DMS153 treated with DMSO at 0.1 percent for 48 hours (cell line): ENCODE measurements around the gene AFAP1.

Experiments
- DNase-seq: peaks from one replicate; lab custom pipeline; 2025; ENCODE audit not compliant: unreplicated experiment; lab: John Stamatoyannopoulos, UW

AFAP1 gene

DNA sequence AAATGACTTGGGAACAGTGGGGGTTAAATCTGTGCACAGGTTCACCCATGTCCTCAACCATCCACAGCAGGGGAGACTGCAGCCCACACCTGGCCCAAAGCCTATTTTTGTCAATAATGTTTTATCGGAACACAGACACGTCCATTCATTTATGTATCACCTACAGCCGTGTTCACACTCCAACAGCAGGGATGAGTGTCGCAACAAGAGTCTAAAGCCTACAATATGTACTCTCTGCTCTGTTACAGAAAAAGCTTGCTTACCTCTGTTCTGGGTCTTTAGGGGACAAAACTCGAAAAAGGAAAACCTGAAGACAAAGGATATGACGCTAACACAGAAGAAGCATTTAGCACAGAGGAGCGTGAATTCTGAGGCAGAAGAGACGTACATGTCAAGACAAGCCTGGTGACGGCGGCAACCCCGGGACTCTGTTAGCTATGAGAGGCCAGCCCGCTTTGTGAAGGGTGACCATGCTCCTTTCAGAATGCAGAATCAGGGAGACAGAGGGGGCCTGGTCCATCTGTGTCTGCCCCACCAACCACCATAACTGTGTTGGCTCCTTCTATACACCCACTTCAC lies 45.5 kb downstream of the AFAP1 start:
- DNase-seq = no peak

GRCh38 chr4:7893539-7893938 lies 46.1 kb downstream of the AFAP1 start:
- no peak for DNase-seq

DNA sequence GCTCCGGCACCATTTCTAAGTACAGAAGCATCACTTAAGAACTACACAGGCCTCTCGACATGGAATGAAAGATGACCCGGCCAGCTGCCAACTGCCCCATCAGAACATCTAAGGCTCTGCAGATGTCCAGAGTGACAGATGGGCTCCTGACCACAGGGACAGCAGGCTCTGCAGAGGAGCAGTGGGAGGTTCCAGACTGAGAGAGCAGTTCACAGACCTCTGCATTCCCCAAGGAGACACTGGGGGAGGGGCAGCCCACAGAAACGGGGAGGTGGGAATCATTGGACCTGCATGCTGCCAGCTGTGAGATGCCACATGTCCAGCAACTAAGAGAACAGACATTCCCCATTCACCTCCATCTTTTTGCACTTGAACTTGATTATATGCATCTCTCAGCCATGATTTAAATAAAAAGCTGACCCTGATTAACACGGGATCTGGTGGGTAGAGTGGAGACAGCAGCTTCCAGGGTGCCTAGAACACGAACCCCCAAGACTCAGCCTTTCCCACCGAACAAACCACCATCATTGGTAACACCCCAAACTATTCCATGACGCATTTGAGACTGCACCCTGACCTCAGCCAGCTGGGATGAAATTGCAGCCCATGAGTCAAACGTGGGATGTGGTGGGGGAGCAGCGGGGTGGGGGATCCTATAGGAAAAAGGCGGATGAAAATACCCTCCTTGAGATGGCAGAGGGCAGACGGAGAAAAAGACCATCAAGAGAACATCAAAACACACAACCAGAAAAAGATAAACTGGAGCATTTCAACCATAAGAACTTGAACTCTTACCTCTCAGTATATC lies 47.2 kb downstream of the AFAP1 start:
- no peak for DNase-seq

DNA sequence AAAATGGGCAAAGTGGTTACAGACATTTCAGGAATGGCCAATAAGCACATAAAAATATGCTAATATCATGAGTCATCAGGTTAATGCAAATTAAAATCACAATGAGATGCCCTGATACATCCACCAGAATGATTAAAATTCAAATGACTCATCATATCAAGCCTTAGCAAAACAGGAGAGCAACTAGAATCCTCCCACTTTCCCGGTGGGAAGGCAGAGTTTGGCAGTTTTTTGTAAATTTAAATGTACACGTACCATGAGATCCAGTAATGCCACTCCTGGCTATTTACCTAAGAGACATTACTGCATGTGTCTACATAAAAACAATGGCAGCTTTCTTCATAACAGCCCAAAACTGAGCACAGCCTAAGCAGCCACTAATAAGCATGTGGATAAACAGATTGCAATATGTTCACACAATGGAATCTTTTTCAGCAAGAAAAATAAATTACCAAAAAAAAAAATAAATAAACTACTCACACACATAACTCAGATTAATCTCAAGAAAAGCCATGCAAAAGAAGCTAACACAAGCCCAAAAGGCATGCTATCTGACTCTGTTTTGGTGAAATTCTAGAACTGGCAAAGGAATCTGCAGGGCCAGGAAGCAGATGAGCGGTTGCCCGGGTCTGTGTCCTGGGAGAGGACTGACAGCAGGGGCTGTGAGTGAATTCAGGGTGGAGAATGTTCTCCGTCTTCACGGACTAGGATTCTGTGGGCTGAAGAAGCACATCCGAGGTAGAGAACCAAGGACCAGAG lies 48.8 kb downstream of the AFAP1 start:
- no peak for DNase-seq

DNA sequence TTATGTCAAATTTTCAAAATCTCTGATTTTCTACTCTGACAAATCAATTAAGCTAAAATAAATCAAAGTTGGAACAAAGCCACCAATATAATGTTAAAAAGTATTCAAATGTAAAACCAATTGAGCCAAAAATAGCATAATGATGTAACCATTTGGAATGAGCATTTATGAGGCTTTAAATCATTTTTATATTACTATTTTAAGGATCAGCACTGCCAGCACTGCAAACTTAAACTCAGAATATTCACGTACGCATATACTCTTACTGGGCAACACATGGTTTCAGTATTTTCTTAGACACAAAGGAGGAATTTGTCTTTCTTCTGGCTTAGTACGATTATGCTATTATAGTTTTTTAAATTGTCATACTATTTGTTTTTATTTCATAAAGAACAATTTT lies 52.2 kb downstream of the AFAP1 start:
- no peak for DNase-seq

DNA sequence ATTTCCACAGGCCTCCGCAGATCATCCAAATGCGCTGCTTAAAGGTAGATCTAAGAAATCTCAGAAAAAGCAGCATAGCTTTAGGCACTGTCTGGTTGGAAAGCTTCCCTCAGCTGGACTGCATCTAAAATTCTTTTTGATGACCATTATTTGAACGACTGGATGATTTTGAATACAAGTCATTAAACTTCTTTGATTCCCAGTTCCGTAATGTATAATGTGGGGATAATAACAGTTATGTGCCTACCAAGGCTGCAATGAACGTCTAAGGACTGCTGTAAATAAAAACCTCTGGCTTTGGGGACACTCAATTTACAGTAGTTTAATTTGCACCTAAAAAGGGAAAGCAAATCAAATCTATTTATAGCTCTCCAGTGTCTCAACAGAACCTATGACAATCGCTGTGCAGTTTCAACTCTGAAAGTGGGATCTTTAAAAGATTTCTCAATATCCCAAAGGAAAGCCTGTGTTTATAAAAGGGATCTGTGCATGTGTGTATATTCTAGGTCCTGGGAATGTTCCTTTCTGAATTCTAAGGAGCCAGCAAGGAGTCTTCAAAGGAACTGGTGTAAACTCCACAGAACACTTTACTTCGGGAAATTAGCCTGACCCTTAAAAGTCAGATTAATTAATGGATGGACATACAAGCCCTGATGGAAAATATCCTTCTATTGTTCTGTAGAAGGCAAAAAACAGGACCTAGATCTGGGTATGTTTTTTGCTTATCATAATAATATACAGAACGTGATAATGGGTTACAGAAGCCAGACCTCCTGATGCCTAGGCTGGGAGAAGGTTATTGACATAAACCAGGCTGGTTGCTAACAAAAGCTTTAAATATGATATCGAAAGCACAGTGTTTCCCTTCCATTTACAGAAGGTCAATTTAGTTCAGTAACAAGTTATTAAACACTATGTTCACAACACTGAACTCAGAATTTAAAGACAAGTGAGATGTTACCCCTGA lies 53.4 kb downstream of the AFAP1 start:
- DNase-seq = no peak

DNA sequence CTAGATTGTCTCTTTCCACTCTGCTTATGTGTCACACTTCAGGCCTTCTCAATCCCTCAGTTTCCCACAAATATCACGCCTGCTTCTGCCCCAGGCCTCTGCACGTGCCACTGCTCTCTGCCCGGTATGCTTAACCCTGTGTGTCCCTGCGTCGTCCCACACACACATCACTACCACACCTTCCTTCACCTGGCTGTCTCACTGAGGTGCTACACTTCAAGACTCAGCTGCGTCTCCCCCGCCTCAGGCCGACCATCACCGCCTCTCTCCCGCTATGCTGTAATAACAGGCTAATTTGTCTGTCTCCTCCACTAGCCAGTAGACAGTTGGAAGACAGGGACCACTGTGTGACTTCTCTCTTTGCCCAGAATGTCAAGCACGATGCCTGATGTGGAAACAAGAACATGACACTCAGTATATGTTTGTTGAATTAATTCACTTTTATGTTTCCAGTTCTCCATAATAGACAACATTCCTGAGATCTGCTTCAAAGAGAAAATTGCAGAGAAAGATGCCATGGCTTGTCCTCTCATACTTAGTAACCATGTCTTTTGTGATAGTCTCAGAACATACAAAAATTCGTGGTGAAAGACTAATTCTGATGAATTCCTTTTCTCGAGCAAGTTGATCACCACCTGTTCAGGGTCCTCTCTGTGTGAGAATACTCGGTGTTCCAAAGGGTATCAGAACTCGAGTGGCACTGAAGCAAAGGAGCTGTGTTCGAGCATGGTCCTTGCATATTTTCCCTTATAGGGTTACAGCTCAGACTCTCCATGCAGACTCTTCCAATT lies 54.2 kb downstream of the AFAP1 start:
- DNase-seq = no peak

- no peak for DNase-seq
Observed at GRCh38 chr4:7880683-7881082, 59.0 kb downstream of the AFAP1 start.

DNA sequence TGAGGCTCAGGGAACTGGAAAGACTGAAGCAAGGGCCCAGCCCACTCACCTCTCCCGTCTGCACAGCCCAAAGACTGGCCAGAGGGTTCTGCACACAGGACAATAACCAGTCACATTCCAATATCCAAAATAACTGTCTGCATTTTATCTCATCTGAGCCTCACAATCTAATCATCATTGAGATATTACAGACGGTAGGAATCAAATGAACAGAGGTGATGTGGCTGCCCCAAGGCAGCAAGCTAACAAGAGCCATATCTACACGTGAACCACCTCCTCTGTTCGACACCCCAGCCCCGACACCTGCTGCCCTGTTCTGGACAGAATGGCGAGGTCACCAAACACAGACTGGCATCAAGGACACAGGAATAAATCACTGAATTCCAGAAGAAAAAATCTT lies 60.5 kb downstream of the AFAP1 start:
- no peak for DNase-seq

- no peak for DNase-seq
Observed at GRCh38 chr4:7878323-7878722, 61.3 kb downstream of the AFAP1 start.

DNA sequence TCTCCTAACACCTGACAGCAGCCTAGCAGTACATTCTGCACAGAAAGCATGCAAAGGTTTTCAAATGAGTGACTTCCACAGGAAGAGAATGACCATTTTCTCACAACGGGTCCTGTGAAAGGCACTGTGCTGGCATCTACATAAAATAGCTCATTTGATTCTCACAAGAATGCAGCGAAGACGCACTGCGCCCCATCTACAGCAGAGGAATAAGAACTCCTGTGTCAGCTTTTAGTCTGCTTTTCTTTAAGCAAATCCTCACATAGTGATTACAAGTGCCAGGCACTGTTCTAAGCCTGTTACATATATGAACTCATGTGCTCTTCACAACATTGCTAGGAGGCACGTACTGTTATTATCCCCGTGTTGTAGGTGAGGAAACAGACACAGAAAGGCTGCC lies 62.5 kb downstream of the AFAP1 start:
- DNase-seq = no peak

DNA sequence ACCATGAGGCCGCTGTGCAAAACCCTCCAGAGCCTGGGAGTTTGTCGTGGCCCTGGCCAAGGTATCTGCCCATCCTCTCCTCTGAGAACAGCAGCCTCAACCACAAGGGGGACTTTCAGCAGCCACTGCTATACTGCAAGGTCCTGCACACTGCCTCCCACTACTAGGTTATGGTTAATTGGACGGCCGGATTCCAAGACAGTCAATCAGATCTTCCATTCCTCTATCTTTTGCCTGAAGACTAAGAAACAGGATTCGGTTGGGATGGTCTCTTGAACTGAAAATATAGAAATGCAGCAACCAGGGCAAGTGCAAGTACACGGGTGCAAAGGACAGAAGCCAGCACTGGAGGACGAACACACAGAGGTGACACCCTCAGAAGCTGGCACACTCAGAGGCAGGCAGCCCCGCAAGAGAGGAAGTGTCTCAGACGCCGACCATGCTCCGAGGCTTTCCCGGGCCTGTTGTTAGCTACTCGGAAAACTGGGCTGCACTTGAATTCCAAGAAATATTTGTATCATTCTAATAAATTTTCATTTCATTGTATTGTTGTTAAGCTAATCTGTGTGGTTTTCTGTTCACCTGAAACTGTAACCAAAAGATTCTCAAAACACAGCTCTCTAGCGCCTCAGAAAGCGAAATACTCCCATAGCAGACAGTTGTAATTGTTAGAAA lies 63.3 kb downstream of the AFAP1 start:
- DNase-seq = no peak

DNA sequence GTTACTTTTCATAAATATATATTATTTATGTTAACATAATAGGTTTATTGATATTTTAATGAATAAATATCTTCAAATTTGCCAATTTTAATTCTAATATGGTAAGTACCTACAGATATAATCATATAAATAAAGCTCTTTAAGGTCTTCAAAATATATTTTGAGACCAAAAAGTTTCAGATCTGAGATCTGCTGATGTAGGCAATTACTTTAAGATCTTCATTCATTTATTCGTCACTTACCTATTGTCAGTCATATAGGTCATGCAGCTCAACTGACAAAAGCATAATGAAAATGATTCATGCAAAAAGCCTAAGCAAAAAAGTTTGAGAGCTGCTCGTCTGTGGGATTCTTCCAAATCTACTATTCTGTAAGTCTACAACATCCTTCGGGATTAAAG lies 64.8 kb downstream of the AFAP1 start:
- no peak for DNase-seq

- DNase-seq = no peak
Observed at GRCh38 chr4:7873881-7874280, 65.8 kb downstream of the AFAP1 start.

GRCh38 chr4:7872264-7872771 lies 67.3 kb downstream of the AFAP1 start:
- DNase-seq = no peak

DNA sequence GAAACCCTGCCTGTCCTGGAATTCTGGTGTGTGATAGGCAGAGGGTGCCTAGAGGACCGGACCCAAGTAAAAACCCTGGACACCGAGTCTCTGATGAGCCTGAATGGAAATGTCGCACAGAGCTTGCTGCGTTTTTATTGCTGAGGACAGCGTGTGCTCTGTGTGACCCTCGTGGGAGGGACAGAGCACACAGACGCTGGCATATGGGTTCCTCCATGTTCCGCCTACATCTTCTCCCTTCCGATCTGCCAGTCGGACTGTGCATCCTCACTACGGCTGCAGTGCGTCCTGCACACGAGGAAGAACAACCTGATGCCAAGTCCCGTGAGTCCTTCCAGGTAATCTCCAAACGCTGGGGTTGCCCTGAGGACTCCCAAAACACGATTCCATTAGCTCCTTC lies 68.3 kb downstream of the AFAP1 start:
- DNase-seq = no peak

- no peak for DNase-seq
Observed at GRCh38 chr4:7868892-7869471, 70.7 kb downstream of the AFAP1 start.

DNA sequence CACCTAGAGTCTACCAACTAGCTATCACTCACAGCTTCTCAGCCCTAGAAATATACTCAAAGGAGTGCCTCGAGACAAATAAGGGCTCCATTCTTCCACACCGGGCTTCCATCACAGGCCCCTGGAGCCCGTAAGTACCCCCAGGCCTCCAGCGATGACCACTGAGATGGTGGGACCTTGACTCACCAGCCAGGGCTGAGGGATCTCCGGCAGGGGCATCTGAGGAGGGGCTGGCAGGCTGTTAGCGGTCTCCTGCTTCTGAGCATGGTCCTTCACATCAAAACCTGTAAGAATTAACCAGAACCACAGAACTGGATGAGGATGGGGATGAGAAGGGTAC lies 71.3 kb downstream of the AFAP1 start:
- DNase-seq = no peak

DNA sequence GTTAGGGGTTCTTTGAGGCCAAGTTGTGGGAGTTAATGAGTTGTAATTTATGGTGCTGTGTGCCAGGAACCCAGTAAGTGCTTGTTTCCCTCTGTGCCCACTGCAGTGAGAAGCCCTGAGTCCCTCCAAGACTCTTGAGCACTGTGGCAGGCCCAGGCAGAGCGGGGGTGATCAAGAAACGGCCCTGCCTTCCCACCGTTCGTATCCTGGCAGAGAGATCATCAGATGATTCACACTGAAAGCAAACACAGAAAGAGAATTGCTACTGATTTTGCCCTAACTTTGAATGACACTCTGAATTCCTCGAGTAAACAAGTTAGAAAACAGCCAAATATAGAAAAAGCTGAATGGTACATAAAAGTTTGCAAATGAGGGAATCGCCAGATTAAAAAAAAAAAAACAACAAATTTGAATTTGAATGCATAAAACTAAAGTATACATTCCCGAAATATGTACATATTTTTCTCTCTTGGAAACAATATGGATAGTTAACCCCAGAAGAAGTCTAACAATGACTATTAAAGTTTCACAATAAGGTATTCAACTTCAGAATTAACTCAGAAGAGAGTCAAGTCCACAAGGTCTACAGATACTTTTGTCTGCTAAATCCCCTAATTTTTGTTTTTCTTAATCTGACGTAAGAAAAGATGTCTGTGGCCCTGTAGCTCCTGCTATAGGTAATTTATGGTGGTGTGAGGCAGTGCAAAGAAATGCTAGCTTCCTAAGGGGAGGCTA lies 71.8 kb downstream of the AFAP1 start:
- DNase-seq = no peak
